ENCODE measurements around the gene XKR7. TPM values are rescaled to one million over a fixed set of nuclear protein-coding genes. Genes with fewer than 3 reads are reported as not detected.
"Not testable (repeated sequence)": the region's sequence is repeated elsewhere in the genome, so short reads cannot be mapped to it uniquely, and the experiment has no call there.

XKR7 gene
- total RNA-seq, 2 donors from 2014 or later = not detected

DNA sequence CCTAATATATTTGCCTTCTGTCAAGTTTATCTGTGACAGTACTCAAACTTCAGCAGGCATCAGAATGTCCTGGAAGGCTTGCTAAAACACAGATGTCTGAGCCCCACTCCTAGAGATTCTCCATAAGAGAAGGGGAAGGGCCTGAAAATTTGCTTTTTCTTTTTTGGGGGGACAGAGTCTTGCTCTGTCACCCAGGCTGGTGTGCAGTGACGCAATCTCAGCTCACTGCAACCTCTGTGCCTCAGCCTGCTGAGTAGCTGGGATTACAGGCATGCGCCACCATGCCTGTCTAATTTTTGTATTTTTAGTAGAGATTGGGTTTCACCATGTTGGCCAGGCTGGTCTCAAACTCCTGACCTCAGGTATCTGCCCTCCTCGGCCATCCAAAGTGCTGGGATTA lies 65.8 kb downstream of the XKR7 start:
- not testable (repeated sequence) for H3K9me3 Mint-ChIP-seq; H3K4me3 Mint-ChIP-seq; ATAC-seq (replicated peaks in 1 of 2); DNase-seq; H3K36me3 Mint-ChIP-seq (ENCODE audit: insufficient read depth in 2 of 2); H3K4me1 Mint-ChIP-seq (ENCODE audit: low read depth); H3K27ac Mint-ChIP-seq
- H3K27me3 Mint-ChIP-seq (ENCODE audit: low read depth) = peaks cover 53% of the 10 kb centered on the region

DNA sequence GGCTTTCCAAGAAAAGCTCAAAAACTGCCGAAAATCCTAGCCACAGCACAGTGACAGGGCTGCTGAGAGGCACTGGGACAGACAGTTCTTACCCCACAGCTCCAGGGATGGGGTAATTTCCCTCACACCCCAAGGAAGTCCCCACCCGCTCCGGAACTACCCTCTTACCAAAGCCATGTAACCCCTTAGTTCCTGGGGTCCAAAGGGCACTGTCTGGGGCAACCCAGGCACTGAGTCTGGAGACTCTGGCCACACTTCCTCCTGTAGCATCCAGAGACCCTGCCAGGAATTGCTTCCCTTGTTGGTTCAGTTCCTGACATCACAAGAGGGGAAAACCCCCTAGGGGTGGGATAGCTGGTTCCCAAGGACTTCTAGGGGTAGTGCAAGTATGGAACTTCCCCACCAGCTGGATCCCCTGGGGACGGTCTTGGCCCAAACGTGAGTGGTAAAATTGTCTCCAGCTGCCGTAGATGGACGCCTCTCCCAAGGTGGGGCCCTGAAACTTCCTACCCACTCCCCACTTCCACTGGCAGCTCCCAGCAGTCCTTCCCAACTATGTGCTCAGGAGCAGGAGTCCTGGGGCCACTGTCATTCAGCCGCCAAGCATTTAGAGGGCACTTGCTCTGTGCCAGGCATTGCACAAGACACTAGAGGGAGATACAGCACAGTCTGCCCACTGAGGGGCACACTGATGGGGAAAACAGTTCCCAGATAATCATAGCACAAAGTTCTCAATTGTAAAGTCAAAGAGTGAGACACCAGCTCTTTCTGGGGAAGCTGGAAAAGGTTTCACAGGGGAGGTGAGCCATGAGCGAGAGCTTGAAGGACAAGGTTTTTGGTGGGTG lies 66.9 kb downstream of the XKR7 start:
- Mint-ChIP-seq H3K36me3 (ENCODE audit: insufficient read depth in 2 of 2) (no peaks in the 10 kb centered on the region), H3K4me1 (ENCODE audit: low read depth) (peaks cover 7% of the 10 kb centered on the region), H3K9me3 (no peaks in the 10 kb centered on the region), H3K27ac (no peak overlapping the region), H3K27me3 (ENCODE audit: low read depth) (peaks cover 61% of the 10 kb centered on the region), H3K4me3 (no peak overlapping the region)
- DNase-seq (no peak), ATAC-seq (replicated peaks in 1 of 2) (peak in 1 of 2 donors; percentile 38)

DNA sequence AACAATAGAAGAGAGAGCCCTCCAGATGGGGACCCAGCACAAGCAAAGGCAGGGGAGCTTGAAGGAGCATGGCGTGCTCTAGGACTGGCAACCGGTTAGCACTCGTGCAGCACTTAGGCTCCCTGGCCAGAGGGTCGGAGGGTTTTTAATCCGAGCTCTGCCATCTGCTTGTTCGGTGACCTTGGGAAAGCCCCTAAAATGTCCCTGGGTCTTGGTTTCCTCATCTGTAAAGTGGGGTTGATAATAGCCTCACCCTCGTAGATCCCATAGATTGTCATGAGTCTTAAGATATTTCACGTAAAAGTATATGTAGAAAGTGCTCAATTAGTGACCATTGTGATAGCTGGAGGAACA lies 67.5 kb downstream of the XKR7 start:
- peaks cover 64% of the 10 kb centered on the region for H3K27me3 Mint-ChIP-seq (ENCODE audit: low read depth)
- no peaks in the 10 kb centered on the region for H3K9me3 Mint-ChIP-seq
- ATAC-seq (replicated peaks in 1 of 2) (no peak), DNase-seq (no peak)
- H3K27ac Mint-ChIP-seq = no peak overlapping the region
- peaks cover 7% of the 10 kb centered on the region for H3K4me1 Mint-ChIP-seq (ENCODE audit: low read depth)
- H3K36me3 Mint-ChIP-seq (ENCODE audit: insufficient read depth in 2 of 2) = no peaks in the 10 kb centered on the region
- H3K4me3 Mint-ChIP-seq = no peak overlapping the region

DNA sequence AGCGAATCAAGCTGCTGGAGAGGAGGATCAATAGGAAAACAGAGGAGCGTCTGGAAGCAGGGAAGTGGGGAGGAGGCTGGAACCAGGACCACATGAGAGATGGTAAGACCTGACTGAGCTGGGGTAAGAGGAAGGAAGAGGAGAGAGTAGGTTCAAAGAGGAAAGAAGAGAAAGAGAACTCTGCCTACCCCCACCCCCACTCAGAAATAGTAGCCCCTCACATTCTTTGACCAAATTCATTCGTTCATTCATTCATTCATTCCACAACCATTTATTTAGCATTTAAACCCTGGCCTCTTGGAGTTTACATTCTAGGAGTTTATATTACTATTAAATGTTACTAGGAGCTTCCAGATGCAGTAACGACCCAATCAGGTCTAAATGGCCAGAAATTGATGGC lies 68.3 kb downstream of the XKR7 start:
- Mint-ChIP-seq H3K27me3 (ENCODE audit: low read depth) (peaks cover 73% of the 10 kb centered on the region), H3K36me3 (ENCODE audit: insufficient read depth in 2 of 2) (no peaks in the 10 kb centered on the region), H3K27ac (no peak overlapping the region), H3K9me3 (no peaks in the 10 kb centered on the region), H3K4me3 (no peak overlapping the region), H3K4me1 (ENCODE audit: low read depth) (peaks cover 7% of the 10 kb centered on the region)
- DNase-seq = no peak
- ATAC-seq (replicated peaks in 1 of 2) = no peak

DNA sequence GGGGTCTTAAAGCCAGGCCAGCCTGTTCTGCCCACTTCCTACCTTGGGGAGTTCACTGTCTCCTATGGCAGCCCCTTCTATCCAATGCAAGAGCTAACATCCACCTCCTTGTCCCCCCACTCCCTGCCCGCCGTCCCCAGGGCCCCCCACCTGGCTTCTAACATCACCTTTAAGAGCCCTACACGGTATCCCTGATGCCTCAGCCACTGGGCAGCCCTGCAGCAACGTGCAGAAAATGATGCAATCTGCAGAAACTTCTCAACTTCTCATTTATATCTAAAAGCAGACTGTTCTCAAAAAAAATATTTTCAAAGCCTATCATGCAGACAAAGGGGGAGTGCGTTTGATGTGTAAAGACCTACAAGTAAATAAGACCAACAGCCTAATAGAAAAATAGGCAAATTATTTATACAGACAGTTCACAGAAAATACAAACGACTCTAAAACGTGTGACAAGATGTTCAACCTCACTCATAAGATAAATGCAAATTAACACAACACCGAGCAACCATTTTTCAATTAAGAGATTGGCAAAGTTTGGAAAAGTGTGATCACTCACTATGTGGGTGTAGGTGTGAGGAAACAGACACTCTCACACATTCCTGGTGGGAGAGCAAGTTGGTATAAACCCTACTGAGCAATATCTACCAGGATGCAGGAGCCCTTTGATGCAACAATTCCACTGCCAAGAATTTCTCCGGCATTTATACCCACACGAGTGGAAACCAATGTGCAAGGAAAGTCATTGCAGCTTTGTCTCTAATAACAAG lies 69.0 kb downstream of the XKR7 start:
- peak overlapping the region in 1 of 2 donors; percentile 33 for H3K4me3 Mint-ChIP-seq
- DNase-seq (no peak), ATAC-seq (replicated peaks in 1 of 2) (peak; percentile 43 to 45)
- H3K4me1 Mint-ChIP-seq (ENCODE audit: low read depth) = peaks cover 7% of the 10 kb centered on the region
- peaks cover 77% of the 10 kb centered on the region for H3K27me3 Mint-ChIP-seq (ENCODE audit: low read depth)
- H3K36me3 Mint-ChIP-seq (ENCODE audit: insufficient read depth in 2 of 2) = no peaks in the 10 kb centered on the region
- no peaks in the 10 kb centered on the region for H3K9me3 Mint-ChIP-seq
- peak overlapping the region; percentile 79 for H3K27ac Mint-ChIP-seq

DNA sequence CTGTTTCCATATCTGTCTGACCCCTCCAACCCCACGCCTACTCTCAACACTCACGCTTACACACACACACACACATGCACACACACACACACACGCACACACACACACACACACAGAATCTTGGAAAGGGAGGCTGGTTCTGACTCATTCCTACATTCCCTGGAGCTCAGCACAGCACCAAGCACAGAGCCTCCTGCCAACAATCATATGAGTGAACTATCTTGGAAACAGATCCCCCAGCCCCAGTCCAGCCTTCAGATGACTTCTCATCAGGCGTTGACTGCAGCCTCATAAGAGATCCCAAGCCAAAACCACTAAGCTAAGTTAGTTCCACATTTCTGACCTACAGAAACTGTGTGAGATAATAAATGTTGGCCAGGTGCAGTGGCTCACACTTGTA lies 70.0 kb downstream of the XKR7 start:
- Mint-ChIP-seq H3K27ac (no peak overlapping the region), H3K27me3 (ENCODE audit: low read depth) (peaks cover 68% of the 10 kb centered on the region), H3K4me1 (ENCODE audit: low read depth) (peaks cover 7% of the 10 kb centered on the region), H3K4me3 (peak overlapping the region in 1 of 2 donors; percentile 21), H3K36me3 (ENCODE audit: insufficient read depth in 2 of 2) (no peaks in the 10 kb centered on the region), H3K9me3 (no peaks in the 10 kb centered on the region)
- ATAC-seq (replicated peaks in 1 of 2) = no peak
- no peak for DNase-seq

DNA sequence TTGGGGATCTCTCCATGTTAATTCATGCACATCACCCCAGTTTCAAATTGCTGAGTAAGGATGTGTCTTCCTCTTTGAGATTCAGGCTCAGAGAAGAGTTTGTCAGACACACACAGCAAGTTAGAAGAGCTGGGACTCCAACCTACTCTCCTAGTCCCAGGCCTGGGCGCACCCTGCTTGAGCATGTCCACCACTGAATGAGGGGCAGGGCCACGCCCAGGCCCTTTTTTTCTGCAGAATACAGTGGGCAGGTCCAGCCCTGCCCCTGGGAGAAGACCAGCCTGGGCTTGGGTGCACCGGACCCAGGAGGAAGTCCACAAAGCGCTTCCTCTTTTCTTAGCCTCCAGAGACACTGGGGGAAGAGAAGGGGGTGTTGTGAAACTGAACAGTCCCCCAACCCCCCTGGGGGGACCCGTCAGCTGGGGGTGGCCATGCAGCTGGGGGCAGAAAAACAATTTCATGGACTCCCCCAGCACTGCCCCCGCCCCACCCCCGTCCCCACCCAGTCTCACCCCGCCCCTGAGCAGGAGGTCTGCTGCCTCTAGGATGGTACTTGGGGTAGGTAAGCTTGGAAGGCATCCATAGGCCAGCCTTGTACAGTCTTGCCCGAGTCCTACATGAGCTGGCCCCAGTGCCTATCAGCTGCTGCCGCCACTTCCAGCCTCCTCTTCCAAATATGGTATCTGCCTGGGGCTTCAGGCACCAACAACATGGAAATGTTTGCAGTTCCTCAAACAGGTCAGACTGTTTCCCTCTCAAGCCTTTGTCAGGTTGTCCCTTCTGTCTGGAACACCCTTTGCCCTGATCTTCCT lies 72.4 kb downstream of the XKR7 start:
- no peak overlapping the region for H3K27ac Mint-ChIP-seq

DNA sequence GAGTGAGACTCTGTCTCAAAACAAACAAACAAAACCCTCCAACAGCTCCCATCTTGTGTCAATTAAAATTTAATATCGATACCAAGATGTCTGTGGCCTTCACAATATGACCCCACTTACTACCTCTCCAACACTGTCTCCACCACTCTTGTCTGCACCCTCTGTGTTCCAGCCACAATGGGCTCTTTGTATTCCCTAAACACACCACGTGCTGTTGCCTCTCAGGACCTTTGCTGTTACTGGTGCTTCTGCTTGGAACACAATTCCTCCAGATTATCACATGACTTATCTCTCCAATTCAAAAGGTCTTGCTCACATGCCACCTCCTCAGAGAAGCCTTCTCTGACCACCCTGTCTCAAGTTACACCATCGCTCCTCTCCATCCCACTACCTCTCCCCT lies 78.0 kb downstream of the XKR7 start:
- H3K27ac Mint-ChIP-seq = no peak overlapping the region
- peaks cover under 1% of the 10 kb centered on the region for H3K4me1 Mint-ChIP-seq (ENCODE audit: low read depth)
- ATAC-seq (replicated peaks in 1 of 2) (no peak), DNase-seq (no peak)
- H3K27me3 Mint-ChIP-seq (ENCODE audit: low read depth) = peaks cover 59% of the 10 kb centered on the region
- H3K9me3 Mint-ChIP-seq = no peaks in the 10 kb centered on the region
- H3K4me3 Mint-ChIP-seq = no peak overlapping the region
- no peaks in the 10 kb centered on the region for H3K36me3 Mint-ChIP-seq (ENCODE audit: insufficient read depth in 2 of 2)

More for the DNA sequence above, 72.4 kb downstream of the XKR7 start:
- H3K27me3 Mint-ChIP-seq (ENCODE audit: low read depth) = peaks cover 61% of the 10 kb centered on the region
- H3K4me1 Mint-ChIP-seq (ENCODE audit: low read depth) = peaks cover 7% of the 10 kb centered on the region
- no peaks in the 10 kb centered on the region for H3K9me3 Mint-ChIP-seq
- H3K36me3 Mint-ChIP-seq (ENCODE audit: insufficient read depth in 2 of 2) = no peaks in the 10 kb centered on the region
- ATAC-seq (replicated peaks in 1 of 2) (no peak), DNase-seq (no peak)
- H3K4me3 Mint-ChIP-seq = no peak overlapping the region

DNA sequence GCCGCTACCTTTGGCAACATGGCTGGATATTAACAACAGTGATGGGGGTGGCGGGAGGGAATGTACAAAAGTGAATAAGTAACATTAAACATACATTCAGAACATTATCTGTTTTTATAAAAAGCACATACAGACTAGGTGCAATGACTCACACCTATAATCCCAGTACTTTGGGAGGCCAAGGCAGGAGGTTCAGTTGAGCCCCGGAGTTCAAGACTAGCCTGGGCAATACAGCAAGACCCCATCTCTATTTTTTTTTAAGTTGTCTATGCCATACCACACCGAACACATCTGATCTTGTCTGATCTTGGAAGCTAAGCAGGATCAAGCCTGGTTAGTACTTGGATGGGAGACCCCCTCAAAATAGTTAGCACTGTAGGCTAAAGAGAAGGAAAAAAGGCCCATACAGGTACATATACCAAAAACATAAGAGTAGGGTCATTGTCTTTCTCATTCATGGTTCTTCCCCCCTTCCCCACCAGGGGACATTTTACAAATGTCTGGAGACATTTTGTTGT lies 82.4 kb downstream of the XKR7 start:
- ATAC-seq (replicated peaks in 1 of 2) (no peak), DNase-seq (no peak)
- Mint-ChIP-seq H3K9me3 (no peaks in the 10 kb centered on the region), H3K27ac (no peak overlapping the region), H3K36me3 (ENCODE audit: insufficient read depth in 2 of 2) (no peaks in the 10 kb centered on the region), H3K4me3 (no peak overlapping the region), H3K4me1 (ENCODE audit: low read depth) (peaks cover 13% of the 10 kb centered on the region), H3K27me3 (ENCODE audit: low read depth) (peaks cover 73% of the 10 kb centered on the region)

DNA sequence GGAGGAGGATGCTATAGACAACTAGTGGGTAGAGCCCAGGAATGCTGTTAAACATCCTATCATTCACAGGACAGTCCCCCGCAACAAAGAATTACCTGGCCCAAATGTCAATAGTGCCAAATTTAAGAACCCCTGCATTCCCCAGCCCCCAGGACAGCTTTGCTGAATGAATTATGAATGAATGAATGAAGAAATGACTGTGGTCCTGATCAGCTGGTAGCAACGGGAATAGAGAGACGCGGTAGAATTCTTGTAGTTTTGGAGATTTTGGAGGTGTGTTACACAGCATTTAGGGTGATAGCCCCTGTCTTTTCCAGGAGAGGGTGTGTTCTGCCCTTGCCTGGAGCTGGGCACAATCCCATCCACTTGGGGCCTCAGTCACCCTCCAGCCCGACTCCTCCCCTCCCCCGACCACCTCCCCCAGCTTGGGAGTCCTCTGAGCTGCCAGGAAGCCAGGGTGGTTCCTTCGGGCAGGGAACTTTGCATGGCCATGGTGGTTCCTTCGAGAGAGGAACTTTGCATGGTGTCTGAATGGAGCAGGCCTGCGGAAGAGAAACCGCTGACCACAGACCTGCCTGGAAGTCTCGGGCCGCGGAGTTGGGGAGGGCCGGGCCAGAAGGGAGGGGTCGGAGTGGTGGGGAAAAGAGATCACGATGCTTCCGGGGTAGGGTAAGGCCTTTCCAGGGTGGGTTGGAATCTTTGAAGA lies 83.1 kb downstream of the XKR7 start:
- Mint-ChIP-seq H3K27ac (no peak overlapping the region), H3K4me3 (peak overlapping the region; percentile 84), H3K4me1 (ENCODE audit: low read depth) (peaks cover 13% of the 10 kb centered on the region), H3K9me3 (no peaks in the 10 kb centered on the region), H3K27me3 (ENCODE audit: low read depth) (peaks cover 67% of the 10 kb centered on the region), H3K36me3 (ENCODE audit: insufficient read depth in 2 of 2) (no peaks in the 10 kb centered on the region)
- DNase-seq = no peak
- no peak for ATAC-seq (replicated peaks in 1 of 2)

DNA sequence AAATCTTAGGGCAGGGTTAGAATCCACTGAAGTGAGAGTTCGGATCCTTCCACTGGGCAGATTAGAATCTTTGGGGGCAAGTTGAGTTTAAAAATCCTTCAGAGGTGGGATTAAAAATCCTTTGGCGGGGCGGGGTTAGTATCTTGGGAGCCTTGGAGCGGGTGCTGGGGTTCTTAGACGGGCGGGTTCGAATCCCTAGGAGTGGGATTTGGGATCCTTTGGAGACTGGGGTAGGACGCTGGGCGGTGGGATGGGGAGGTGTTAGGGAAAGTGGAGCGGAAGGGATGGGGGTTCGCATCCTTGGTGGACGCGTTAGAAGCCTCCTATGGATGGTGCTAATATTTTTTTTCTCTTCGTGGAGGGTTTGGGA lies 83.8 kb downstream of the XKR7 start:
- Mint-ChIP-seq H3K9me3 (no peaks in the 10 kb centered on the region), H3K36me3 (ENCODE audit: insufficient read depth in 2 of 2) (no peaks in the 10 kb centered on the region), H3K4me1 (ENCODE audit: low read depth) (peaks cover 13% of the 10 kb centered on the region), H3K27me3 (ENCODE audit: low read depth) (peaks cover 60% of the 10 kb centered on the region), H3K4me3 (peak overlapping the region; percentile 84), H3K27ac (no peak overlapping the region)
- ATAC-seq (replicated peaks in 1 of 2) (no peak), DNase-seq (no peak)

DNA sequence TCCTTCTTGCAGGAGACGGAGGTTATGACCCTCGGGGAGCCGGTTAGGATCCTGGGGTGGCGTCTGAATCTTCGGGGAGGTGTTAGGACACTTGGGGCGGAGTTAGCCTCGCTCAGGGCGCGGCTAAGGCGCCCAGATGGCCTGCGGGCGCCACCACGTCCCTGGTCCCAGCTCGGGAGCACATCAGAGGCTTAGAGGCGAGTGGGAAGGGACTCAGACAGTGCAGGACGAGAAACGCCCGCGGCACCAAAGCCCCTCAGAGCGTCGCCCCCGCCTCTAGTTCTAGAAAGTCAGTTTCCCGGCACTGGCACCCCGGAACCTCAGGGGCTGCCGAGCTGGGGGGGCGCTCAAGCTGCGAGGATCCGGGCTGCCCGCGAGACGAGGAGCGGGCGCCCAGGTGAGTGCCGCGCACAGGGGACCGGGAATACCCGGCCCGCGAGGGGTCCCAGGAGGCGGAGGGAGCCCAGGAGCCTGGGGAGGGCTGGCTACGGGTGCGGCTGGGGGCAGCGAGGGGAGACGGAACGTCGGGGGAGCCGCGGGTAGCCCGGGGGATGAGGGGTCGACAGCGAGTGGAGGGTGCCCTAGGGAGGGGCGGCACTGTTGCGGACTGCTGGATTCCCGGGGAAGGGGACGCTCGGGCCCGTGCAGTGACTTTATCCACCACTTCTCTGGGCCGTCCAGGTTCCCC lies 84.3 kb downstream of the XKR7 start, which contains the start of gene HCK:
Gene HCK (plus strand): TSS at position 153 of the 688 bp plus-strand sequence.
- H3K9me3 Mint-ChIP-seq = no peaks in the 10 kb centered on the region
- H3K27me3 Mint-ChIP-seq (ENCODE audit: low read depth) = peaks cover 57% of the 10 kb centered on the region
- H3K4me1 Mint-ChIP-seq (ENCODE audit: low read depth) = peaks cover 13% of the 10 kb centered on the region
- H3K27ac Mint-ChIP-seq = no peak within 1 kb of the TSS
- peak in 1 of 2 donors; percentile 15 for DNase-seq
- H3K36me3 Mint-ChIP-seq (ENCODE audit: insufficient read depth in 2 of 2) = no peaks in the 10 kb centered on the region
- peak; percentile 36 to 65 for ATAC-seq (replicated peaks in 1 of 2)
- H3K4me3 Mint-ChIP-seq = peak within 1 kb of the TSS; percentile 84
